ENCODE measurements around the gene MTFR1L. TPM values are rescaled to one million over a fixed set of nuclear protein-coding genes. Genes with fewer than 3 reads are reported as not detected.
A peak's percentile ranks its signal among the peaks of the same experiment; 100 is the strongest.

MTFR1L gene
- total RNA-seq, 2 donors from 2014 or later = 39.7 to 56.4 TPM

- intact Hi-C loops (cut with DNase I) = no loop called here
- TF ChIP-seq CTCF (IDR thresholded peaks at IDR 0.05) (no peak), POLR2A (IDR thresholded peaks at IDR 0.05) (no peak)
- H3K4me3 ChIP-seq = no peak overlapping the region
- ATAC-seq (no peak), DNase-seq (no peak)
- peaks cover 25% of the 10 kb centered on the region for H3K4me1 ChIP-seq
- WGBS, 2 donors = 80 to 92% methylated on average over 18 to 21 of the region's 24 CpGs
- H3K9me3 ChIP-seq = no peaks in the 10 kb centered on the region
- H3K36me3 ChIP-seq (replicated peaks in 1 of 2; ENCODE audit: insufficient read depth in 1 of 2, low read depth in 2 of 2) = peaks cover 0 to 8% of the 10 kb centered on the region in 2 donors
- H3K27ac ChIP-seq = no peak overlapping the region
- H3K27me3 ChIP-seq = no peaks in the 10 kb centered on the region
Observed at GRCh38 chr1:25813734-25814471, 5.9 kb upstream of the MTFR1L start.

GRCh38 chr1:25814549-25815087, 5.1 kb upstream of the MTFR1L start:
- Histone ChIP-seq H3K4me1 (peaks cover 29% of the 10 kb centered on the region), H3K9me3 (no peaks in the 10 kb centered on the region), H3K36me3 (replicated peaks in 1 of 2; ENCODE audit: insufficient read depth in 1 of 2, low read depth in 2 of 2) (peaks cover 0 to 8% of the 10 kb centered on the region in 2 donors), H3K27me3 (no peaks in the 10 kb centered on the region), H3K4me3 (no peak overlapping the region), H3K27ac (no peak overlapping the region)
- WGBS, 2 donors = 79 to 90% methylated on average over 6 to 7 of the region's 7 CpGs
- intact Hi-C loops (cut with DNase I) = no loop called here
- peak in 1 of 4 donors; percentile 10 for DNase-seq
- no peak for TF ChIP-seq POLR2A (IDR thresholded peaks at IDR 0.05)
- TF ChIP-seq CTCF (IDR thresholded peaks at IDR 0.05) = no peak
- ATAC-seq = no peak

GRCh38 chr1:25815208-25816111, 4.3 kb upstream of the MTFR1L start:
- intact Hi-C loops (cut with DNase I) = no loop called here
- H3K27me3 ChIP-seq = no peaks in the 10 kb centered on the region
- no peak for TF ChIP-seq CTCF (IDR thresholded peaks at IDR 0.05)
- TF ChIP-seq POLR2A (IDR thresholded peaks at IDR 0.05) = no peak
- peak in 1 of 4 donors; percentile 13 for DNase-seq
- H3K9me3 ChIP-seq = no peaks in the 10 kb centered on the region
- H3K4me1 ChIP-seq = peaks cover 24% of the 10 kb centered on the region
- WGBS, 2 donors = 86 to 87% methylated on average over 12 to 22 of the region's 24 CpGs
- no peak for ATAC-seq
- H3K36me3 ChIP-seq (replicated peaks in 1 of 2; ENCODE audit: insufficient read depth in 1 of 2, low read depth in 2 of 2) = peaks cover 0 to 8% of the 10 kb centered on the region in 2 donors
- no peak overlapping the region for H3K27ac ChIP-seq
- H3K4me3 ChIP-seq = no peak overlapping the region

- Histone ChIP-seq H3K4me1 (peaks cover 25% of the 10 kb centered on the region), H3K9me3 (no peaks in the 10 kb centered on the region), H3K4me3 (no peak overlapping the region), H3K27ac (no peak overlapping the region), H3K27me3 (no peaks in the 10 kb centered on the region), H3K36me3 (replicated peaks in 1 of 2; ENCODE audit: insufficient read depth in 1 of 2, low read depth in 2 of 2) (peaks cover 0 to 8% of the 10 kb centered on the region in 2 donors)
- ATAC-seq (no peak), DNase-seq (peak in 1 of 4 donors; percentile 7)
- TF ChIP-seq POLR2A (IDR thresholded peaks at IDR 0.05) = no peak
- TF ChIP-seq CTCF (IDR thresholded peaks at IDR 0.05) = no peak
- intact Hi-C loops (cut with DNase I) = no loop called here
- WGBS, 2 donors = 81 to 88% methylated on average over 12 to 15 of the region's 15 CpGs
Observed at GRCh38 chr1:25816112-25816718, 3.5 kb upstream of the MTFR1L start.
